Activated T-helper 17 cell treated with anti-CD3 and anti-CD28 coated beads, Interleukin-2, amount 50 U/mL, for 72 hours (primary cell): ENCODE results near the gene TEDC1. TPM values are rescaled to one million over a fixed set of nuclear protein-coding genes. Genes with fewer than 3 reads are reported as not detected.

ENCODE experiments used
- ATAC-seq: fragments of 150-1000 bp; cut with Tn5 transposase; replicated peaks from 2 replicates; pipeline ENCODE4 v1.10.0; 2021; ENCODE audit warnings: mild to moderate bottlenecking, moderate library complexity
- H3K27ac Mint-ChIP-seq: one replicate; pipeline ENCODE4 v1.8.0; 2022; ENCODE audit warnings: mixed read lengths
- H3K27me3 Mint-ChIP-seq: one replicate; pipeline ENCODE4 v1.8.0; 2022; ENCODE audit warnings: mixed read lengths
- H3K36me3 Mint-ChIP-seq: one replicate; pipeline ENCODE4 v1.8.0; 2022; ENCODE audit warnings: low read depth, mild to moderate bottlenecking, mixed read lengths
- H3K4me1 Mint-ChIP-seq: one replicate; pipeline ENCODE4 v1.8.0; 2022; ENCODE audit warnings: mixed read lengths
- H3K4me3 Mint-ChIP-seq: one replicate; pipeline ENCODE4 v1.8.0; 2022; ENCODE audit warnings: mild to moderate bottlenecking, mixed read lengths
- H3K9me3 Mint-ChIP-seq: one replicate; pipeline ENCODE4 v1.8.0; 2022; ENCODE audit warnings: mixed read lengths
- total RNA-seq, 2 donors: library from RNA; stranded (reverse); gene quantifications; one replicate each; pipeline ENCODE4 v1.2.3, GENCODE V29; 2022

TEDC1 gene
- total RNA-seq, 2 donors from 2014 or later = 23.3 to 39.1 TPM

DNA sequence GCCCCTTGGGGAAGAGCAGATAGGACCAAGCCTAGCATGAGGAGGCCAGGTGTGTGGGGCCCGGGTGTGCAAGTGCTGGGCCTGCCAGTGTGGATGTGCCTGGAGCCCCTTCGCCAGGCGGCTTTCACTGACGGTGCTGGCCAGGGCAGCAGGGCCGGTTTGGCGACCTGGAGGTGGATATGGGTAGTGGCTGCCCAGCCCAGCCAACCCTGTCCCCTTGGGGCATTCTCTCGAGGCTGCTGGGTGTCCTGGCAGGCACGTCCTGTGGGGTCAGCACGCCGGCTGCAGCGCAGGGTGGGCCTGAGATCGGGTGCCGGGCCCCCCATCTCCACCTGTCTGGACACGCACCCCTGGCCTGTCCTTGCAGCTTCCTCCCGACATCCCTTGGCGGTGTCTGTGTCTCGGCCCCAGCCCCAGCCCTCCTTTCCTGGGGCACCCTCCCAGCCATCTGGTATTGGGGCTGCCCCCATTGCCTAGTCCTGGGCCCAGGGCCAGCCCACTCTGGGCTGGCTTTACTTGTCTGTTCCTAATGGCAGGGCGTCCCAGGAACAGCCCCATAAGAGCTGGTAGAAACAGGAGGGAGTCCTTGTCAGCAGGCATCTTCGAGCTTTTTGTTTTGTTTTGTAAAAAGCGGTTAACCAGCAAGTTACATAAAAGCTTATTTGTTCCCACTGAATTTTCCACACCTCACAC is 23.7 kb upstream of the TEDC1 start:
- Mint-ChIP-seq H3K9me3 (no peaks in the 10 kb centered on the region), H3K36me3 (peaks cover 5% of the 10 kb centered on the region), H3K27ac (no peak overlapping the region), H3K4me1 (no peaks in the 10 kb centered on the region), H3K27me3 (no peaks in the 10 kb centered on the region), H3K4me3 (no peak overlapping the region)
- no peak for ATAC-seq

DNA sequence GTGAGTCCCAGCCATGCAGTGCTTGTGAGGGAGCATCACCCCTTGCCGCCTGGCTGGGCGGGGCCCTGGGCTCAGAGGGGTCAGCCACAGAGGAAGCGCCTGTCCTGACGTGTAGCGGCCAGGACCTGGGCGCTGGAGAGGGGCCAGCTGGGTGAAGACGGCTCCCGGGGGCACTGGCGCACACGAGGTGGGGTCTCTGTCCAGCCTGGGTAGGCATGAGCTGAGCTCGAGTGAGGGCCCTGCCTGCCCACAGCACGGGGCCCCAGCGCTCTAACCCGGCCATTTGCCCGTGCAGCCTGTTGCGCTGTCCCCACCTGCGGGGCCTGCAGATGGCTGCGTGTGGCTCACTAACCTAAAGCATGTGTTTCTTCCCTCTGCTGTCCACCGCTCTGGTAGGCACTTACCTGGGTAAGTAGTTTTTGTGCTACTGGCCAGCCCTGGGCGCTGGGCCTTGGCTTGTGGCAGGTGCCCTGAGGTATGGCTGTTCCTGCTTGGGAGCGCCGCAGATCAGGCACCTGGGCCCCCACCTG is 23.0 kb upstream of the TEDC1 start:
- no peak overlapping the region for H3K4me3 Mint-ChIP-seq
- H3K4me1 Mint-ChIP-seq = no peaks in the 10 kb centered on the region
- no peak for ATAC-seq
- no peak overlapping the region for H3K27ac Mint-ChIP-seq
- H3K9me3 Mint-ChIP-seq = no peaks in the 10 kb centered on the region
- H3K27me3 Mint-ChIP-seq = no peaks in the 10 kb centered on the region
- peaks cover 4% of the 10 kb centered on the region for H3K36me3 Mint-ChIP-seq

DNA sequence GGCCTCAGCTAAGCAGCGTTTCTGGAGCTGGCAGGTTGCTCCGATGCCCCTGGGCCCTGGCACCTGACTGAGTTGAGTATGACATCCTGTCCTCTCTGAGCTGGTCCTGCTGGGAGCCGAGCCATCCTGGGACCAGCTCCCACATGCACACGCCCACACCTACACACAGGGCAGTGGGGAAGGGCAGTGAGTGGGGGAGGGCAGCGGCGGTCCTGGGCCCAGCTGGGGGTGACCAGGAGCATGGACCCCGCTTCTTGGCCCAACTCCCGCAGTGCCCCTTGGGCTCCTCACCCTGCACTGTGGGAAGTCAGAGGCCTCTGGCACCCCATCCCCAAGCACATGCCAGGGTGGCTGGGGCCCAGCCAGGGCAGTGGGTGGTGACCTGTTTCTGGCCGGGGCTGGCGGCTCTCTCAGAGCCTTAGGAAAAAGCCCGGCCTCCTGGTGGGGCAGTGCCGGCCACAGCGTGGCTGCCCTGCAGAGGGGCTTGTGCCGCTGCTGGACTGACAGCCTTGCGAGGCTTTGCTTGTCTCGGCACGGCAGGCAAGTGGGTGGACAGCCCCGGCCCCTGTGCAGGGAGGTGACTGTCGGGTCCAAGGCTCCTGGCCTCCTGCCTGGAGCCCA is 22.3 kb upstream of the TEDC1 start:
- H3K36me3 Mint-ChIP-seq = no peaks in the 10 kb centered on the region
- ATAC-seq = no peak
- H3K4me3 Mint-ChIP-seq = no peak overlapping the region
- no peaks in the 10 kb centered on the region for H3K4me1 Mint-ChIP-seq
- no peak overlapping the region for H3K27ac Mint-ChIP-seq
- H3K9me3 Mint-ChIP-seq = no peaks in the 10 kb centered on the region
- no peaks in the 10 kb centered on the region for H3K27me3 Mint-ChIP-seq

DNA sequence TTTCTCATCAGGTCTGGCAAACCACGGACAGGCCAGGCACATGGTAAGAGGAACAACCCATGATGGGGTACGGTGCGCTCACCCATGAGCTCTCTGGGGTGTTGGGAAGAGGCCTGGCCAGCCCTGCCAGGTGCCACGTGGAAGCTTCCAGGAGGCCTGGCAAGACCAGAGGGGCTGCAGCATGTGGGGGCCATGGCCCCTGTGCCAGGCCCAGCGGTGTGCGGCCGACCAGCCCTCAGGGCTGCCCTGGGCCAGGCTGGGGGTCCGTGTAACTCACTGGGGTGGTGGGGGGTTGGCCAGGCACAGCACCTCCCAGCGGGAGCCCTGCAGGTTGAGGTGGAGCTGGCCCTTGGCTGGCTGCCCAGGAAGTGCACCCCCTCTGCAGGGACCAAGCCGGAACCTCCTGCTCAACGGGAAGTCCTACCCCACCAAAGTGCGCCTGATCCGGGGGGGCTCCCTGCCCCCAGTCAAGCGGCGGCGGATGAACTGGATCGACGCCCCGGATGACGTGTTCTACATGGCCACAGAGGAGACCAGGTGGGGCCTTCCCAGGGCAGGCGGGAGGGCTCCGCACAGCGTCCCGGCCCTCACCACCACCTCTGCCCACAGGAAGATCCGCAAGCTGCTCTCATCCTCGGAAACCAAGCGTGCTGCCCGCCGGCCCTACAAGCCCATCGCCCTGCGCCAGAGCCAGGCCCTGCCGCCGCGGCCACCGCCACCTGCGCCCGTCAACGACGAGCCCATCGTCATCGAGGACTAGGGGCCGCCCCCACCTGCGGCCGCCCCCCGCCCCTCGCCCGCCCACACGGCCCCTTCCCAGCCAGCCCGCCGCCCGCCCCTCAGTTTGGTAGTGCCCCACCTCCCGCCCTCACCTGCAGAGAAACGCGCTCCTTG is 21.3 kb upstream of the TEDC1 start:
- Mint-ChIP-seq H3K9me3 (no peaks in the 10 kb centered on the region), H3K4me3 (no peak overlapping the region), H3K27me3 (no peaks in the 10 kb centered on the region), H3K36me3 (no peaks in the 10 kb centered on the region), H3K27ac (no peak overlapping the region), H3K4me1 (no peaks in the 10 kb centered on the region)
- ATAC-seq = no peak

DNA sequence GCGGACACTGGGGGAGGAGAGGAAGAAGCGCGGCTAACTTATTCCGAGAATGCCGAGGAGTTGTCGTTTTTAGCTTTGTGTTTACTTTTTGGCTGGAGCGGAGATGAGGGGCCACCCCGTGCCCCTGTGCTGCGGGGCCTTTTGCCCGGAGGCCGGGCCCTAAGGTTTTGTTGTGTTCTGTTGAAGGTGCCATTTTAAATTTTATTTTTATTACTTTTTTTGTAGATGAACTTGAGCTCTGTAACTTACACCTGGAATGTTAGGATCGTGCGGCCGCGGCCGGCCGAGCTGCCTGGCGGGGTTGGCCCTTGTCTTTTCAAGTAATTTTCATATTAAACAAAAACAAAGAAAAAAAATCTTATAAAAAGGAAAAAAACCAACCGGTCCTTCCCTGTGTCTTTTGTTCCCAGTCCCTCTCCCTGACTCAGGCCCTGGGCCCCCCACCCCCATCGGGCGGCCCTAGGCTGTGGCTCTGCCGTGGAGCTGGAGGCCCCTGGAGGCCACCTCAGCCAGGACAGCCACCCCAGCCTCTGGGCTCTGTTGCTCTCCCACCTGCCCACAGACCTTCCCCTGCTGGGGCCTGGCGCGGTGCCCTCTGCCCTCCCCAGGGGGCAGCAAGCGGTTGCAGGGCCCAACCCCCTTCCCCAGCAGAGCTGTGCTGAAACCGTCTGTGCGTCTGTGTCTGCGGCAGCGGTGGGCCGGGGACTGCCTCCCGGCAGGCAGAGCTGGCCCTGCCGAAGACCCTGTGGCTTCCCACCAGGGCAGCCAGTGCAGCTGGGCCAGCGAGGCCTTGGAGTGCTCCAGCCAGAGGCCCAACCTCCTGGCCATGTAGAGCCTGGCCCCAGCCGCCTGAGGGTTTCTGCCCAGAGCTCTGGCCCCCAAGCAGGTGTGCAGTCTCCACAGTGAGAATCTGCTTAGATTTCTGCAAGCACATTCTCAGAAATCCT is 20.4 kb upstream of the TEDC1 start:
- Mint-ChIP-seq H3K4me1 (no peaks in the 10 kb centered on the region), H3K27me3 (no peaks in the 10 kb centered on the region), H3K27ac (no peak overlapping the region), H3K36me3 (no peaks in the 10 kb centered on the region), H3K9me3 (no peaks in the 10 kb centered on the region), H3K4me3 (no peak overlapping the region)
- no peak for ATAC-seq

DNA sequence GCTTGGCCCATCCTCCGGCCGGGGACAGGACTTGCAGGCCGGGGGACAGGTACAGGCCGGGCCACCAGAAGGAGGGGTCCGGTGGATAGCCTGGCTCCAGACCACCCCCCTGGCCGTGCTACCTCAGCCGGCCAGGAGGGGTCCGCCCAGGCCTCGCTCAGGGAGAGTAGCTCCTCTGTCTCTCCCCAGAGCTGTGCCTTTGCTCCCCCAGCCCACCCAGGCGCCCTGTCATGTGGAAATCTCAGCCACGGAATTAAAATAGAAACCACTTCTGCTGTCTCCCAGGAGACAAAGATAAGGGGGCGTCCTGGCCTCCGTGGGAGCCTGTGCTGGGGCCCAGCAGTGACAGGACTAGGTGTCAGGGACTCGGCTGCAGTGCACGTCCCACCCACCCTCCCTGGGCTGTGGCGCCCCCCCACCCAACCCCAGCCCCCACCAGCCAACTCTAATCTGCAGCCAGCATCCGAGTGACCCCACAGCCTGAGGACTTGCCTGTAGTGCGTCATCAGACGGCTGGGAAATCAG is 19.7 kb upstream of the TEDC1 start:
- Mint-ChIP-seq H3K27ac (no peak overlapping the region), H3K9me3 (no peaks in the 10 kb centered on the region), H3K27me3 (no peaks in the 10 kb centered on the region), H3K36me3 (no peaks in the 10 kb centered on the region), H3K4me3 (no peak overlapping the region), H3K4me1 (no peaks in the 10 kb centered on the region)
- no peak for ATAC-seq

DNA sequence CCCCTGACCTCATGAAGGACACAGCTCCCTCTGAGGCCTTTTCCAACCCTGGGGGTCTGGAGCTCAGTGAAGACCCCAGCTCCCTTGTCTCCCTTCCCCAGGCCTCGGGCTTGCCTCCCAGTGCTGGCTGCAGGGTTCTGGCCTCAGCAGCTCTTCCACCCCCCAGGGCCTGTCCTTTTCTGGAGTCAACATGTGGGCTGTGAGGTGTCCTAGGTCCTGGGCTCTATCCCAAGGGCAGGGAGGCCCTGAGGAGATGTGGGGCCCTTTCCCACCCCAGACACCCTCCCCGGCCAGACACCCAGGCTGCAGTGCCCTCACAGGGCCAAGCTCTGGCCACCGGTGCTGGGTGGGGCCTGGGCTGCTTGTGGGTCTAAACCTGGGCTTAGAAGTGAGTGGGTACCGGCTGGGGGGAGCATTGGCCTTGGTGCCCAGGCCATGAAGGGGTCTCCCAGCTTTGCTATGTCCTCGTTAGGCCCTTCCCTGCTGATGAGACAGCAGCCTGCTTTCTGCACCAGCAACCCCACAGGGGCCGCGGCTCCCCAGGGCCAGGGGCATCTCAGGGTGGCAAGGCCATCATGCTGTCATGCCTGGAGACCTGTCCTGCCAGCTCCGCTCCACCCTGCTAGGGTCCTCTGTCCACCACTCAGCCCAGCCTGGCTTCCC is 19.1 kb upstream of the TEDC1 start:
- Mint-ChIP-seq H3K4me3 (no peak overlapping the region), H3K9me3 (no peaks in the 10 kb centered on the region), H3K27me3 (no peaks in the 10 kb centered on the region), H3K27ac (no peak overlapping the region), H3K4me1 (no peaks in the 10 kb centered on the region), H3K36me3 (no peaks in the 10 kb centered on the region)
- ATAC-seq = no peak

DNA sequence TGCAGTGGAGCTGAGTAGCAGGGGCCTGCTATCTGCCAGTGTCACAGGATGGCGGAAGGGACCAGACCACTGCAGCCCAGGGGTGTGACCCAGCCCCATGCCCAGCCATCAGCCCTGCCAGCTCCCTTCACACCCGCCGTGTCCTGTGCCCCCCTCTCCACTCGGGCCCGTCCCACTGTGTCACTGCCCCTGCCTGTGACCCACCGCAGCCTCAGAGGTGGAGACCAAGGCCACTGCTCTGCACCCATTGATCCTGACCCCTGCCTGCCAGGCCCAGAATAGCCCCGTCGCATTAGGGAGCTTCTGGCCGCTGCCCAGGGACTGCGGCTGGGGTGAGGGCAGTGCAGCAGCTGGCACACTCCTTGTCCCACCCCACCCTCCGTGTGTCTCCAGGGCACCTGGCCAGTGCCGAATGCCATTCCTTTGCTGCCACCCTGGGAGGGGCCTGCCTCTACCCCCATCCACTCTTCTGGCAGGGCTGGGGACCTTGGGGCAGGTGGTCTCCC is 18.5 kb upstream of the TEDC1 start:
- ATAC-seq = no peak
- Mint-ChIP-seq H3K9me3 (no peaks in the 10 kb centered on the region), H3K36me3 (no peaks in the 10 kb centered on the region), H3K27me3 (no peaks in the 10 kb centered on the region), H3K27ac (no peak overlapping the region), H3K4me1 (peaks cover 4% of the 10 kb centered on the region), H3K4me3 (no peak overlapping the region)

DNA sequence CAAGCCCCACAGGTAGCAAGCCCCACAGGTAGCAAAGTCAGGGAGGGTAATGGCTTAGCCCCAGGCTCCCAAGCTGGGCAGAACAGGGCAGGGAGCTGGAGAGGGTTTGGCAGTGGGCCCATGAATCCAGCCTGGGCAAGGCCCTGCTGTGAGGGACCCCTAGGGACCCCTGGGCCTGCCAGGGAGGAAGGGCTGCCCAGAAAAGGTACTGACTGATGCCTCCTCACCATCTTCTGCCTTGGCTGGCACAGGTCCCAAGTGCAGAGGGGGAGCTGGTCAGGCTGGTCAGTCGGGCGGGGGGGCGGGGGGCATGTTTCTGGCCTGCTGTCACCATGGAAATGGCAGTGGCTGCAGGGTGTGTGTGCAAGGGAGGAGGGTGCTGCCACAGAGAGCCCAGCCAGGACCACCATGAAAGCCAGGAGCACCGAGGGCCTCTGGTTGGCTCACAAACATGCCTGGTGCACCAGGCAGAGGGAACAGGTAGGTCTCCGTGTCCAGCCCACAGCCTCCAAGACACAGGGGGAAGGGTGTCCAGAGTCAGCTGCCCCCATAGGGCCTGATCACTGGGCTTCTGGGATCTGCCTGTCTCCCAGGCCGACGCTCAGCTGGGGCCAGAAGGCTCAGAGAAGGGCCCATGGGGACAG is 17.9 kb upstream of the TEDC1 start:
- Mint-ChIP-seq H3K4me3 (peak overlapping the region; percentile 38), H3K4me1 (peaks cover 5% of the 10 kb centered on the region), H3K27ac (no peak overlapping the region), H3K27me3 (no peaks in the 10 kb centered on the region), H3K36me3 (no peaks in the 10 kb centered on the region), H3K9me3 (no peaks in the 10 kb centered on the region)
- no peak for ATAC-seq

DNA sequence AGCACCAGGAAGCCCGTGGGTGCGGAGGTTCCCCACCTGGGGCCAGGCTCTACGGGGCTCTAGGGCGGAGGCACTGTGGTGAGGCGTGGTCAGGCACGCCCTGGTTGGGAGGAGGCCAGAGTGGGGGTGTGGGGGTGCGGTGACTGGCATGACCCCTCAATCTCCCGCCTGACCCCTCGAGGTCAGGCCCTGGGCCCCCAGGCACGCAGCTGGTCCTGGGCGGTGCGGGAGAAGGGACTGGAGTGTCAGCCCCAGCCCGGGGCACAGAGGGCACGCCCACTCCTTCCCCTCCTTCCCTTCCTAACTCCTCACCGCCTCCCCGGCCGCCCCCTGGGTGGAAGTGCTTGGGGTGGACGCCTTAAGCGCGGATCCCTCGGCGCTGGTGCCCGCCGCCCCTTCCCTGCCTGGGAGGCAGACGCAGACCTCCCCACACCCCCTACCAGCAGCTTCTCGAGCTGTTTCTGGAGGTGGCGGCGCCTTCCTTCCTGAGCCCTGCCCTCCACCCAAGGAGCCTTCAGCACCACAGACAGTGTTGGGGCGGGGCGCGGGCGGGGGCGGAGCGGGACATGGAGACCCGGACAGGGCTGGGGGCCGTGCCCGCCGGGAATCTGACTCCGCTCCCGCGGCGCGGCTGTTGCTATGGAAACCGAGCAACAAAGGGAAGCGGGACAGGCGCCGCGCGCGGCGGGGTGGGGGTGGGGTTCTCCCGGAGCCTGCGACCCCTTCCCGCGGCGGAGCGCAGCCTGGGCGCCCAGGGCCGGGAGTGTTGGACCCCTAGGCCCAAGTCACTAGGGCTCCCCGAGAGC is 17.2 kb upstream of the TEDC1 start:
- no peaks in the 10 kb centered on the region for H3K27me3 Mint-ChIP-seq
- H3K4me3 Mint-ChIP-seq = peak overlapping the region; percentile 38
- no peaks in the 10 kb centered on the region for H3K36me3 Mint-ChIP-seq
- H3K4me1 Mint-ChIP-seq = peaks cover 5% of the 10 kb centered on the region
- H3K9me3 Mint-ChIP-seq = no peaks in the 10 kb centered on the region
- ATAC-seq = peak; percentile 65
- no peak overlapping the region for H3K27ac Mint-ChIP-seq

DNA sequence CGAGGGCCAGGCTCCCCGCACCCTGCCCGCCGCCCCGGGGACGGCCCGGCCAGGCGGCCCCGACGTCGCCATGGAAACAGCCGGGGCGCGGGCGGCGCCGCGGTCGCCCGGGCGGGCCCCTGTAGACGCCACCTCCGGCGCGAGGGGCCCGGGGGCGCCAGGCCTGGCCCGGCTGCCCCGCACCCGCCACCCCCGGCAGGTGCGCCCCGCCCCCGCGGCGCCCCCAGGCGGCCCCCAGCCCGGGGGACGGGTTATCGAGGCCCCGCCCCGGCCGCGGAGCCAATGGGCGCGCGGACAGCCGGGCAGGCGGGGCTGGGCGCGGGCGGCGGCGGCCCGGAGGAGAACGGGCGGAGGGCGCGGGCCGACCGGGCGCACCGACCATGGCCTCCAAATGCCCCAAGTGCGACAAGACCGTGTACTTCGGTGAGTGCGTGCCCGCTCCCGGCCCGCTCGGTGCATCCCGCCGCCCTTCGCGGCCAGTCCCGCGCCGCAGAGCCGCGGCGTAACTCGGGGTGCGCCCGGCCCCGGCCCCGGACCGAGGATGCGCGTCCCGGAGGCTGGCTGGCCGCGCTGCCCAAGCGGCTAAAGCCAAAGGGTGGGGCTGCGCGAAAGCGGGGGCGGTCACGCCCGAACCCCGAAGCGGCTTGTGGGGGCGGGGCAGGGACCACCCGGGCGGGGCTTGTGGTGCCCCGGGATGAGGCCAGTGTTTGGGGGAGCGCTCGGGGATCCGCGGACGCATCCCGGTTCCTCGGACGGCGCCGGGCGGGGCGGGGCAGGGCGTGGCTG is 16.4 kb upstream of the TEDC1 start, which contains the start of gene CRIP2:
Gene CRIP2, plus strand, starts transcription at position 339 of the 786 bp plus-strand sequence. Its CDS starts 42 bp downstream, at position 381.
- H3K4me1 Mint-ChIP-seq = peaks cover 5% of the 10 kb centered on the region
- ATAC-seq = peak; percentile 61
- H3K36me3 Mint-ChIP-seq = no peaks in the 10 kb centered on the region
- peak within 1 kb of the TSS; percentile 38 for H3K4me3 Mint-ChIP-seq
- no peak within 1 kb of the TSS for H3K27ac Mint-ChIP-seq
- no peaks in the 10 kb centered on the region for H3K27me3 Mint-ChIP-seq
- H3K9me3 Mint-ChIP-seq = no peaks in the 10 kb centered on the region
